ENCODE measurements around the gene NDUFS2.
"Not testable (repeated sequence)": the region's sequence is repeated elsewhere in the genome, so short reads cannot be mapped to it uniquely, and the experiment has no call there.

The NDUFS2 gene

DNA sequence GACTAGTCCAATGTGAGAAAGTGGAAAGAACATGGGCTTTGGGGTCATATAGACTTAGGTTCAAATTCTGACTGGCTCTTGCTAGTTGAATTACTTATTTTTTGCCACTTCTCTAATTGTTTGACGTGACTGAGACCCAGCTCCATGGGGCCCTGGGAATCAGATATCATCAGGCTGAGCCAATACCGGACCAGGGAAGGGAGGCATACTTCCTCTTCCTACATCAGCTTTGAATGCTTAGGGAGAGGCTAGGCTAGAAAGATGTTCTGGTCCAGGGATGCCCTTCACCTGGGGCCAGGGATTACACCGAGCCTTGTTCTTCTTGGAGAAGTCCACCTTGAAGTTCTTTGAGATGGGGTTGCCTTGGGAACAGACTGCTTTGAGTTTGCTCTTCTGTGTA, 39.5 kb downstream of the NDUFS2 start:
- H3K4me3 ChIP-seq (ENCODE audit: low read length): no peak overlapping the region
- TF ChIP-seq CTCF (IDR thresholded peaks at IDR 0.05; ENCODE audit: low read depth, low read length, poor library complexity, severe bottlenecking): no peak
- TF ChIP-seq EZH2phosphoT487 (IDR thresholded peaks at IDR 0.05; ENCODE audit: borderline replicate concordance, low read length): no peak
- no peak overlapping the region for H3K4me2 ChIP-seq (ENCODE audit: low read length)

GRCh38 chr1:161242313-161242712, 40.1 kb downstream of the NDUFS2 start:
- Histone ChIP-seq H3K4me3 (ENCODE audit: low read length) (no peak overlapping the region), H3K9me2 (replicated peaks; ENCODE audit: control insufficient read depth, low read length) (no peaks in the 10 kb centered on the region), H3K36me3 (ENCODE audit: control insufficient read depth, low read length) (no peaks in the 10 kb centered on the region), H3K27ac (ENCODE audit: low read depth, low read length) (no peak overlapping the region), H4K20me1 (ENCODE audit: control insufficient read depth, insufficient read depth, low read depth, low read length) (no peaks in the 10 kb centered on the region), H3K27me3 (ENCODE audit: control insufficient read depth, low read length) (no peaks in the 10 kb centered on the region), H3K9me3 (ENCODE audit: control insufficient read depth, insufficient read depth, low read length) (no peaks in the 10 kb centered on the region), H3K79me2 (ENCODE audit: control insufficient read depth, low read length) (no peaks in the 10 kb centered on the region), H3K4me1 (ENCODE audit: control insufficient read depth, low read length) (peaks cover 7% of the 10 kb centered on the region; the same call in 1 of the 2 replicates), H3K4me2 (ENCODE audit: low read length) (no peak overlapping the region), H3F3A (ENCODE audit: control insufficient read depth, insufficient read depth) (no peaks in the 10 kb centered on the region)
- no peak for TF ChIP-seq CTCF (IDR thresholded peaks at IDR 0.05; ENCODE audit: low read depth, low read length, poor library complexity, severe bottlenecking)
- no peak for TF ChIP-seq EZH2phosphoT487 (IDR thresholded peaks at IDR 0.05; ENCODE audit: borderline replicate concordance, low read length)

More for the DNA sequence above, 39.5 kb downstream of the NDUFS2 start:
- Histone ChIP-seq H3K27me3 (ENCODE audit: control insufficient read depth, low read length) (no peaks in the 10 kb centered on the region), H3K79me2 (ENCODE audit: control insufficient read depth, low read length) (no peaks in the 10 kb centered on the region), H3K27ac (ENCODE audit: low read depth, low read length) (no peak overlapping the region), H3F3A (ENCODE audit: control insufficient read depth, insufficient read depth) (no peaks in the 10 kb centered on the region), H3K9me3 (ENCODE audit: control insufficient read depth, insufficient read depth, low read length) (no peaks in the 10 kb centered on the region), H4K20me1 (ENCODE audit: control insufficient read depth, insufficient read depth, low read depth, low read length) (no peaks in the 10 kb centered on the region), H3K36me3 (ENCODE audit: control insufficient read depth, low read length) (no peaks in the 10 kb centered on the region), H3K9me2 (replicated peaks; ENCODE audit: control insufficient read depth, low read length) (no peaks in the 10 kb centered on the region), H3K4me1 (ENCODE audit: control insufficient read depth, low read length) (peaks cover 7% of the 10 kb centered on the region; the same call in 1 of the 2 replicates)

DNA sequence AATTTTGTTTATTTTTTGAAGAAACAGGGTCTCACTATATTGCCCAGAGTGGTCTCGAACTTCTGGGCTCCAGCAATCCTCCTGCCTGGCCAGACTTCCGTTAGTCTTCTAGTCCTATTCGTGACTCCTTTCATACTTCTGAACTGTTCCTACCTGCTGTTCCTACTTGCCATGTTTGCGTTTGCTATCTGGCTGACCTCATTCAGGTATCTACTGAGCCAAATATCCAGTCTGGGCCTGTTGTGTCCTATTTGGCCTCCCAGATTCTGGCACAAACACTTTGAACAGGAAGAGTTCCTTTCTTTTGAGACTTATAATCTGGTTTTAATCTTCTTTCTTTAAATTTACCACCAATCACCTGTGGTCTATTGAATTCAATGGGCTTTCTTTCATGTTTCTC, 42.7 kb downstream of the NDUFS2 start:
- H3K36me3 ChIP-seq (ENCODE audit: control insufficient read depth, low read length): no peaks in the 10 kb centered on the region
- no peaks in the 10 kb centered on the region for H3F3A ChIP-seq (ENCODE audit: control insufficient read depth, insufficient read depth)
- no peaks in the 10 kb centered on the region for H4K20me1 ChIP-seq (ENCODE audit: control insufficient read depth, insufficient read depth, low read depth, low read length)
- TF ChIP-seq CTCF (IDR thresholded peaks at IDR 0.05; ENCODE audit: low read depth, low read length, poor library complexity, severe bottlenecking): no peak
- TF ChIP-seq EZH2phosphoT487 (IDR thresholded peaks at IDR 0.05; ENCODE audit: borderline replicate concordance, low read length): no peak
- no peak overlapping the region for H3K4me3 ChIP-seq (ENCODE audit: low read length)
- H3K9me2 ChIP-seq (replicated peaks; ENCODE audit: control insufficient read depth, low read length): no peaks in the 10 kb centered on the region
- H3K4me1 ChIP-seq (ENCODE audit: control insufficient read depth, low read length): peaks cover 7% of the 10 kb centered on the region; the same call in 1 of the 2 replicates
- H3K4me2 ChIP-seq (ENCODE audit: low read length): no peak overlapping the region
- H3K79me2 ChIP-seq (ENCODE audit: control insufficient read depth, low read length): no peaks in the 10 kb centered on the region
- no peaks in the 10 kb centered on the region for H3K27me3 ChIP-seq (ENCODE audit: control insufficient read depth, low read length)
- no peaks in the 10 kb centered on the region for H3K9me3 ChIP-seq (ENCODE audit: control insufficient read depth, insufficient read depth, low read length)
- no peak overlapping the region for H3K27ac ChIP-seq (ENCODE audit: low read depth, low read length)

GRCh38 chr1:161250100-161250499, 47.9 kb downstream of the NDUFS2 start:
- H3K79me2 ChIP-seq (ENCODE audit: control insufficient read depth, low read length); H3K27me3 ChIP-seq (ENCODE audit: control insufficient read depth, low read length); H3K4me1 ChIP-seq (ENCODE audit: control insufficient read depth, low read length); H3F3A ChIP-seq (ENCODE audit: control insufficient read depth, insufficient read depth); H3K9me2 ChIP-seq (replicated peaks; ENCODE audit: control insufficient read depth, low read length); H4K20me1 ChIP-seq (ENCODE audit: control insufficient read depth, insufficient read depth, low read depth, low read length); H3K27ac ChIP-seq (ENCODE audit: low read depth, low read length); H3K9me3 ChIP-seq (ENCODE audit: control insufficient read depth, insufficient read depth, low read length); H3K4me2 ChIP-seq (ENCODE audit: low read length); H3K36me3 ChIP-seq (ENCODE audit: control insufficient read depth, low read length); H3K4me3 ChIP-seq (ENCODE audit: low read length): not testable (repeated sequence)

Data from DOHH2 (cell line).